ENCODE measurements around the gene NLRC3.

NLRC3 gene

DNA sequence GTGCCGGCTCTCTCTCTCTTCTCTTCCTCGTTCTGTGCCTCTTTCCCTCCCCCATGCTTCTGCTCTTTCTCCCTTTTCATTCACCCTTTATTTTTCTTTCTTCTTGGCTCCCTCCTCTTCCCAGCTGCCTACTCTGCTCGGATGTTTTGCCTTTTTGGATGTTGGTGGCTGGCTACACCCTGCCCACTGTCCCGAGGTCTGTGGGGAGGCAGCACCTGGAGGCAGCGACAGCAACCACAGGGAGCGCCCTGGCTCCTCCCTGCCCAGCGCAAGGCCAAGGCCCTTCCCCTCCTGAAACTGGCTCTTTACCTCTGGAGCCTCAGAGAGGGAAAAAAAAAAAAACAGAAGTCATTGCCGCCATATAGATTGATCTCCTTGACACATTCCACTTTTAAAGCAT lies 56.4 kb downstream of the NLRC3 start:
- H3K9ac ChIP-seq = no peak overlapping the region

DNA sequence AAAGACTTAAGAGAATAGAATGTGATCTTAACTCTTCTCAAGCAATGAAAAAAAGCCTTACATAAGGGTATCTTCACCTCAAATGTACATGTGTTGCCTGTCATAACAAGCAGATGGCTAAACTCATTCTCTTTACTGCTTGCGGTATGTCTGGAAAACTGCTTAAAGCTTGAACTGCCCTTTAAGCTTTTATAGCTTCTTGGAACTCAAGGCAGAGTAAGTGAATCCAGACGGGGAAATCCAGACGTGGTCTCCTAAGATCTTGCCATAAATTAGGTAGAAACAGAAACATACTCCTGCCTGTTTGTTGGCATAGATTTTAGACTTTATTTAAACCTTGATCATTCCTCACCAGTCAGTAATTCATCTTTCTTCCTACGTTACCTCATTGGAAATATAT lies 56.8 kb downstream of the NLRC3 start:
- Histone ChIP-seq H3K27ac (no peak overlapping the region), H3K36me3 (ENCODE audit: control insufficient read depth, insufficient read depth, low read length) (no peaks in the 10 kb centered on the region), H3K4me2 (ENCODE audit: low read length) (no peak overlapping the region)

More for the DNA sequence above, 56.4 kb downstream of the NLRC3 start:
- Histone ChIP-seq H3K9me3 (ENCODE audit: control insufficient read depth, low read length) (no peaks in the 10 kb centered on the region), H2AFZ (no peak overlapping the region), H3K4me2 (ENCODE audit: low read length) (no peak overlapping the region), H3K36me3 (ENCODE audit: control insufficient read depth, insufficient read depth, low read length) (no peaks in the 10 kb centered on the region), H3K27ac (no peak overlapping the region), H3K79me2 (peaks cover 5% of the 10 kb centered on the region), H3K4me1 (no peaks in the 10 kb centered on the region), H3K27me3 (ENCODE audit: control insufficient read depth, insufficient read depth, low read length) (no peaks in the 10 kb centered on the region), H3K4me3 (ENCODE audit: low read depth, low read length) (no peak overlapping the region)
- TF ChIP-seq, protein P1, sequence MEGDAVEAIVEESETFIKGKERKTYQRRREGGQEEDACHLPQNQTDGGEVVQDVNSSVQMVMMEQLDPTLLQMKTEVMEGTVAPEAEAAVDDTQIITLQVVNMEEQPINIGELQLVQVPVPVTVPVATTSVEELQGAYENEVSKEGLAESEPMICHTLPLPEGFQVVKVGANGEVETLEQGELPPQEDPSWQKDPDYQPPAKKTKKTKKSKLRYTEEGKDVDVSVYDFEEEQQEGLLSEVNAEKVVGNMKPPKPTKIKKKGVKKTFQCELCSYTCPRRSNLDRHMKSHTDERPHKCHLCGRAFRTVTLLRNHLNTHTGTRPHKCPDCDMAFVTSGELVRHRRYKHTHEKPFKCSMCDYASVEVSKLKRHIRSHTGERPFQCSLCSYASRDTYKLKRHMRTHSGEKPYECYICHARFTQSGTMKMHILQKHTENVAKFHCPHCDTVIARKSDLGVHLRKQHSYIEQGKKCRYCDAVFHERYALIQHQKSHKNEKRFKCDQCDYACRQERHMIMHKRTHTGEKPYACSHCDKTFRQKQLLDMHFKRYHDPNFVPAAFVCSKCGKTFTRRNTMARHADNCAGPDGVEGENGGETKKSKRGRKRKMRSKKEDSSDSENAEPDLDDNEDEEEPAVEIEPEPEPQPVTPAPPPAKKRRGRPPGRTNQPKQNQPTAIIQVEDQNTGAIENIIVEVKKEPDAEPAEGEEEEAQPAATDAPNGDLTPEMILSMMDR (IDR thresholded peaks at IDR 0.05) = no peak

DNA sequence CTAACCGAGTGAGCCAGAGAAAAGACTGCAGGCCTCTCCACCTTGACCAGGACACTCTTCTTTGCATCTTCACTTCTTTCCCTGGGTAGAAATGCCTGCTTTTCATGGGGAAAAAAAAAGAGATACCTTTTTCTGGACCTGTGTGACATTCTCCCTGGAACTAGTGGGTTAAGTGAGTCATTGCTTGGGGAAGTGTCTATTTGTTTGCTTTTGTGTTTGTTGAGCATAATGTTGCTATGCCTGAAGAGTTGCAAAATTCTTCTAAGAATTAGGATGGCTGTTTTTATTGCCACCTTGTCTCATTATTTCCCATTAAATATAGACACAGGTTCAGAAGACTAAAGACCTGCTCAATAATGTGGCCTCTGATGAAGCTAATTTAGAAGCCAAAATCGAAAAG lies 57.6 kb downstream of the NLRC3 start:
- Histone ChIP-seq H3K4me2 (ENCODE audit: low read length) (no peak overlapping the region), H3K9me3 (ENCODE audit: control insufficient read depth, low read length) (no peaks in the 10 kb centered on the region), H3K9ac (no peak overlapping the region), H3K36me3 (ENCODE audit: control insufficient read depth, insufficient read depth, low read length) (no peaks in the 10 kb centered on the region), H3K27me3 (ENCODE audit: control insufficient read depth, insufficient read depth, low read length) (no peaks in the 10 kb centered on the region), H3K4me3 (ENCODE audit: low read depth, low read length) (no peak overlapping the region), H3K4me1 (no peaks in the 10 kb centered on the region), H3K27ac (no peak overlapping the region), H3K79me2 (peaks cover 5% of the 10 kb centered on the region), H2AFZ (no peak overlapping the region)
- TF ChIP-seq, protein P1 (IDR thresholded peaks at IDR 0.05) = no peak

More for the DNA sequence above, 56.8 kb downstream of the NLRC3 start:
- Histone ChIP-seq H3K27me3 (ENCODE audit: control insufficient read depth, insufficient read depth, low read length) (no peaks in the 10 kb centered on the region), H3K79me2 (peaks cover 5% of the 10 kb centered on the region), H3K4me3 (ENCODE audit: low read depth, low read length) (no peak overlapping the region), H3K4me1 (no peaks in the 10 kb centered on the region), H3K9ac (no peak overlapping the region), H3K9me3 (ENCODE audit: control insufficient read depth, low read length) (no peaks in the 10 kb centered on the region), H2AFZ (no peak overlapping the region)
- TF ChIP-seq, protein P1 (IDR thresholded peaks at IDR 0.05) = no peak

DNA sequence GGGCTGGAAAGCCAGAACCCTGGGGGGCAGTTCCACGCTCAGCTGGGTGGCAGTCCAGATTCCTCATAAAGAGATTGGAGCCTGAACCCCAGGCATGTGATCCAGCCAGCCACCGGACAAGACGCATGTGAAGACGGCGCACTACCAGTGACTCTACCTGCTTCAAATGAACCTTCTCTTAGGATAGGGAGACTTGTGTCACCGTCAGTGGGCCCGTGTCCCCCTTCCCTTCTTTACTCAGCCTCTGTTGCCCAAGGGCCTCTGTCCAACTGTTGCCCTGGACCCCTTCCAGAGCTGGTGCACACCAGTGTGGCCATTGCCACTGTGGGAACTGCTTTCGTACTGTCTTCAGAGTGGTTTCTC lies 58.2 kb downstream of the NLRC3 start:
- no peak overlapping the region for H3K27ac ChIP-seq
- no peak overlapping the region for H3K9ac ChIP-seq
- no peak overlapping the region for H3K4me2 ChIP-seq (ENCODE audit: low read length)
- no peak overlapping the region for H2AFZ ChIP-seq
- peaks cover 5% of the 10 kb centered on the region for H3K79me2 ChIP-seq
- no peaks in the 10 kb centered on the region for H3K9me3 ChIP-seq (ENCODE audit: control insufficient read depth, low read length)
- H3K36me3 ChIP-seq (ENCODE audit: control insufficient read depth, insufficient read depth, low read length) = no peaks in the 10 kb centered on the region
- H3K4me3 ChIP-seq (ENCODE audit: low read depth, low read length) = no peak overlapping the region
- no peaks in the 10 kb centered on the region for H3K27me3 ChIP-seq (ENCODE audit: control insufficient read depth, insufficient read depth, low read length)
- TF ChIP-seq, protein P1 (IDR thresholded peaks at IDR 0.05) = no peak
- H3K4me1 ChIP-seq = no peaks in the 10 kb centered on the region

DNA sequence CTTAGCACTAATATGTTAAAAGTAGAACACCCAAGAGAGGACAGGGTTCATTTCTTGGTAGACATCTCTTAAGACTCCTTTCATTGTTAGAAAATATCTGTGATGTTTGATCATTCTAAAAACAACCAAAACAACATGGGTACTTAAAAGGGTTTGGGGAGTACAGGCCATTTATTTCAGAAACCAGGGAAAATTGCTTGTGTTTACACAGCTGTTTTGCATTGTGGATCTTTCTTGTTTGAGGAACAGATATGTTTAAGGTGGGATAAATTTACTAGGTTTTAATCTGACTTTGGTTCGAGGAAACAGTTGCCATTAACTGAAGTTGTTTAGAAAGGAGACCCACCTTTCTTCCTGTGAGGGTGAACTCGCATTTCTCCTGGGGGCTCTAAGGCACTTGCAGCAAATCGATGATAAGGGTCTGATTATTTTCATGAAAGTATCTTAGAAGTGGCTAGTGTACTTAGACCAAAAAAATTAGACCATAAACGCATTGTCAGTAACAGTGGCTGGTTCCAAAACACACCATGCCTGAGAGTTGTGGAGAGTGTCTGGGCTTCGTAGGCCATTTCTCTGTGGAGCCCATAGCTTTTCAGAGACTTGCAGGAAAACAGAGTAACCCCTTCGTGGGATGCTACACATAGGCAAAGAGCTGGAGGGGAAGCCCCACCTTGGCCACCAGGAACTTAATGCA lies 58.8 kb downstream of the NLRC3 start:
- H2AFZ ChIP-seq = no peak overlapping the region
- no peaks in the 10 kb centered on the region for H3K4me1 ChIP-seq
- no peak overlapping the region for H3K27ac ChIP-seq
- H3K4me2 ChIP-seq (ENCODE audit: low read length) = no peak overlapping the region
- no peak overlapping the region for H3K9ac ChIP-seq
- H3K4me3 ChIP-seq (ENCODE audit: low read depth, low read length) = no peak overlapping the region
- no peaks in the 10 kb centered on the region for H3K27me3 ChIP-seq (ENCODE audit: control insufficient read depth, insufficient read depth, low read length)
- H3K36me3 ChIP-seq (ENCODE audit: control insufficient read depth, insufficient read depth, low read length) = no peaks in the 10 kb centered on the region
- peaks cover 5% of the 10 kb centered on the region for H3K79me2 ChIP-seq
- TF ChIP-seq, protein P1 (IDR thresholded peaks at IDR 0.05) = no peak
- H3K9me3 ChIP-seq (ENCODE audit: control insufficient read depth, low read length) = no peaks in the 10 kb centered on the region
